KG1 (cell line): ENCODE results near the gene STRIP1.

Experiments
- DNase-seq: peaks from one replicate; lab custom pipeline; 2025; lab: John Stamatoyannopoulos, UW

Gene STRIP1

DNA sequence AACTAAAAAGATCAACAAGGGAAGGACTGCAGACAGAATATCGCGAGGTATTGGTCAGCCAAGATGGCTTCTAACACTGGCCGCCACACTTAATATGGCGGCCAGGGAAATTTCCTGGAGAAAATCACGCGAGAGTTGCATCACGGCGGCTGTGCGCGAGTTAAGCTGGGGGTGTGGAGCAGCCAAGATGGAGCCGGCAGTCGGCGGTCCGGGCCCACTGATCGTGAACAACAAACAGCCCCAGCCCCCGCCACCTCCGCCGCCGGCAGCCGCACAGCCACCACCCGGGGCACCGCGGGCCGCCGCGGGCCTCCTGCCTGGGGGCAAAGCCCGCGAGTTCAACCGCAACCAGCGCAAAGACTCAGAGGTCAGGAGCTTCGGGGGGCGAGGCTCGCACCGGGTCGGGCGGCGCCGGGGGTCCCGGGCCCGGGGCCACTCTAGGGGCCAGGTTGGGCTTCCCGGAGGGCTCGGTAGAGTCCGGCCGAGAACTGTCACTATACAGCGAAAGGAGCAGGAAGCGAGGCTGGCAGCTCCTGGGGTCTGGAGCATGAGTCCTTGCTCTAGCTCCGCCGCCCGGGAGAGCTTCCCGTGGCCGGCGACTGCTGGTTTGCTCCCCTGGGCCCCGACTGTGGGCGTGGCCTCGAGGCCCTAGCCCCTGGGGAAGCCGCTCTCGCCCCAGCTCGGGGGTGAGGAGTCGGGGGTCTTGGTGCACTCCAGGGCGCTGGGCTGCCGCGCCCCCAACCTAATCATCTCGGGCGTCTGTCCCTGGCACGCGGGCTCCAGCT lies at the start of gene STRIP1:
Gene STRIP1, plus strand, starts transcription at position 174 of the 785 bp plus-strand sequence. Its CDS starts 14 bp downstream, at position 188.
- DNase-seq, result peak; percentile 91

DNA sequence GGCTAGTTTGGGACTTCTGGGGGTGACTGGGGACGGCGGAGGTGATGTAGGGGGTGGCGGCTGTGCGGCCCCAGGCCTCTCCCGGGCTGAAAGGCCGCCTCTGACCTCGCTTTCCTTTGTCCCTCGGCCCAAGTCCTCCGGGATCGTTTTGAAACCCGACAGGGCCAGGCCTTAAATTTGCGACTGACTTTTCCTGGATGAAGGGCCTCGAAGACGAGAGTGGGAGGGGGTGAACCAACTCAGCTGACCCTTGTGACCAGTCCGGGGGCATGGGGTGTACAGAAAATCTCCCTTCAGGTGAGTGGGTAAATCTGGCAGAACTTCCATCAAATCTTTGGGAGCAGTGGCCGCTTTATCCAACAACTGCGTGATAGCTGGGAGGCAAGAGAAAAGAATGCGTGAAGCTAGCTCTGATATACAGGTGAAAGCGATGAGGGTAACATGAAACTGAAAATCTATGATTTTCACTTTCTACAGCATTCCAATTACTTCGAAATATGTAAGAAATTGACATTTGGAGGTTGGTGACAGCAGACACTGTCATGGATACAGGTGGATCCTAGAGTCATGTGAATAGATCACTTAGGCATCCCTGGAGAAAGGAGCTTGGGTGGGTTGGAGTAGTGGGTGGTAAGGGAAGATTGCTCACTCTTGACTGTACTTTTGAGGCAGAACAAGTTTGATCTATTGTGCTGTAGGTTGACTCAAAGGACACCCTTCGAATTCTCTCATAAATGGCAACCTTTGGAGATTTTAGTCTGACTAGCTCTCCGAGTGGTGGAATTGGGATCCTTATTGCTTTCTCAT lies 49.0 kb upstream of the STRIP1 start:
- no peak for DNase-seq

- DNase-seq, result no peak
These were observed 48.4 kb upstream of the STRIP1 start for GRCh38 chr1:109986054-109986444.

DNA sequence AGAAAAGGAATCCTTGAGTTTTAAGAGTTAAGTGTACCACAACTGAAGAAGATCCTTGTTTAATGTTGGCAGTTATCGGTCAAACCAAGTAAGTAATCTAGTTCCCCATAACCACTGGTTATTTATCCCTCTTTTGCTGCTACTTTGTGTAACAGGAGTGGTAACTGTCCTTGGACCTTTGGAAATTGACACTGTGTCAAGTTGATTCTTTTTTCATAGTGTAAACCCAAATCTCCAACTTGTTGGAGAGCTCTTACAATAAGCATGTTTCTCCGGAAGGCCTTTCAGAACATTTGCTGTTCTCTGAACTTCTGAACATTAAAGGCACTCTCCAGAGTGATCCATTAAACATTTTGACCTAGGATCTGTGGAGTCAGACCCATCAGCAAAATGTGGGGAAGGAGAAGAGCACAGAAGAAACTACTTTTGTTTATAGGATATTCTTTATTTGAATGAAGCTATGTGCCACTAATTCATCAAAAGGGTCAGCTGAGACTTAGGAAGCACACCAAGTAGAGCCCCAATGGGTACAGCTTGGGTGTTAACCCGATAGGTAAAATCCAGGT lies 46.0 kb upstream of the STRIP1 start:
- no peak for DNase-seq

- no peak for DNase-seq
These were observed 44.7 kb upstream of the STRIP1 start for GRCh38 chr1:109989506-109990301.

GRCh38 chr1:109990302-109990653 lies 44.1 kb upstream of the STRIP1 start:
- DNase-seq, result no peak

DNA sequence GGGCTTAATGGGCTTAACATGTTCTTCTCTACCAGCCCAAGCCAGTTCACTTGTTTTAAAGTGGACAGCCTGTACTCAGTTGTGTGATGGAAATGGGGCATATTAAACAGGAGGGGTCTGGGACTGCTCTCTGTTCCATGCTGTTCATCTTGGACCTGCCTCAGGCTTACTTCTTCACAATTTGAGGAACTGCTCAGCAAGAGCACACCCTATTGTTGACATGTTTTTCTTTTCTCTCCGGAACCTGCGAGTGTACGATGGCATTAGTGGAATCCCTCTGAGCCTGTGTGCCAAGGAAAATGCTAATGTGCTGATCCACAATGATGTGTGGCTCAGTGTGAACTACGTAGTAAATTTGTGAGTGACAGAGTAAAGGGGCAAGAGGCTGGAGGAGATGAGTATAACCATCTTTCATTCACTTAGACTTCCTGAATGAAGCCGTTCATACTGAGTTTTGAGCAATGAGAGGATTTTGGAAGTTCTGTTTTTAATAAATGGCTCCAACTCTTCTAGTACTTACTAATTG lies 43.0 kb upstream of the STRIP1 start:
- DNase-seq, result no peak

GRCh38 chr1:109993885-109994284 lies 40.5 kb upstream of the STRIP1 start:
- no peak for DNase-seq

DNA sequence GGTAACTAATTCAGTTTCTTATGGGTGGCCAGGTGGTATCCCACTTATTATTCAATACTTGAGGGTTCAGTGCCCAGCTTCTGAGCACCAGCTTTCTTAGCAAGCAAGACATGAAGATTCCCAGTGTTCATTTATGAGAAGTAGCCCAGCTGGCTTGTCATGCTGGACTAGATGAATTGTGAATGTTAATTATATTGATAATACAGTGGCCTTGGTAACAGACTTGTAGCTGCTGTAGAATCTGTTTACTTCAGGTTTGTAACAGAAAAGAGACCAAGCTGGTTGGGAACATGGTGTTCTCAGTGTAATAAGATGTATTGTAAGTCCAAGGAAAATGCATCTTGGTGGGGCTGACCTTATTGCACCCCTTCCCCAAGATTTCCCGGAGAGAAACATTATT lies 39.8 kb upstream of the STRIP1 start:
- DNase-seq, result no peak

DNA sequence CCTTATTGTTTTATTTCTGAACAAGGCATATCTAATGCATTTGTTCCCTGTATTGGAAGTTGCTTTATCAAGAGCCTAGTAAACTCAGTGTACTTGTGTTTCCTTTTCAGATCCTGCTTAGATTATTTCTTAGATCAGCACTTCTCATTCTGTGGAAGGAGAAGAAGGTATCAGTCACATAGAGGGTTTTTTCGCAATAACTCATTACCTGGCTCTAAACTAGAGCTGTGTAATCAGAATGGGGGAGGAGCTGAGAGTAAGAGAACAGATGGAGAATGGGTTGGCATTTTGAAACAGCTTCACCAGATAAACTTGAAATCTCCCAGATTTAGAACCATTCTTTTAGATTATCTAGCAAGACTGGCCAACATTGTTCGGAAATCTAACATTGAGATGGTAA lies 38.9 kb upstream of the STRIP1 start:
- no peak for DNase-seq

DNA sequence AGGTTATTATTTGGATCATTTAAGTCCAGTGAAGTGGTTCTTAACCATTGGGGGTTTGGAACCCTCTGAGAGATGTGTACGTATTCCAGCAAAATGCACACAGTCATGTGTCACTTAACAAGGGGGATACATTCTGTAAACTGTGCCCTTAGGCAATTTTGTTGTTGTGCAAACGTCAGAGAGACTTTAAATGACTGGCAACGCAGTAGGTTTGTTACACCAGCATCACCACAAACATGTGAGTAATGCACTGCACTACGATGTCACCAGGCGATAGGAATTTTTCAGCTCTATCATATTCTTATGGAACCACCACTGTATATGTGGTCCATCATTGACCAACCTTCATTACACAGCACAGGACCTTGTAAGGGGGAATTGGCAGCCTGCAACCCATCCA lies 37.9 kb upstream of the STRIP1 start:
- no peak for DNase-seq

GRCh38 chr1:109997204-109997866 lies 37.1 kb upstream of the STRIP1 start:
- no peak for DNase-seq

DNA sequence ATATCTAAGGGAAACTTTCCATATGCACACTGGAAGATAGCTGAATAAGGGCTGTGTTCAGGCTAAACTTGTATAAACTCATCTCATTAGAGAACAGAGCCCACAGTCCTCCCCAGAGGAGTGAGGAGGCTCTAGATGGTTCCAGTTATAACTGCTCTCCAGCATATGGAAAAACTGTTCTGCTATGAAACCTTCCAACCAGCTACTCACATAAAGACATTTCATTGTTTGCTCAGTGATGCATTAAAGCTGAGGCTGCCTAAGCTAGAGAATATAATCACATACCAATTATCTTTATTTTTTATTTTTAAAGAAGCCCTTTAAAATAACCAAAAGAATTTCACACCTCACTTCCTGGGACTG lies 36.6 kb upstream of the STRIP1 start:
- no peak for DNase-seq

GRCh38 chr1:110002695-110003094 lies 31.7 kb upstream of the STRIP1 start:
- DNase-seq, result no peak

GRCh38 chr1:110003747-110004428 lies 30.5 kb upstream of the STRIP1 start:
- peak; percentile 12 for DNase-seq

GRCh38 chr1:110004583-110004982 lies 29.8 kb upstream of the STRIP1 start:
- DNase-seq, result no peak

DNA sequence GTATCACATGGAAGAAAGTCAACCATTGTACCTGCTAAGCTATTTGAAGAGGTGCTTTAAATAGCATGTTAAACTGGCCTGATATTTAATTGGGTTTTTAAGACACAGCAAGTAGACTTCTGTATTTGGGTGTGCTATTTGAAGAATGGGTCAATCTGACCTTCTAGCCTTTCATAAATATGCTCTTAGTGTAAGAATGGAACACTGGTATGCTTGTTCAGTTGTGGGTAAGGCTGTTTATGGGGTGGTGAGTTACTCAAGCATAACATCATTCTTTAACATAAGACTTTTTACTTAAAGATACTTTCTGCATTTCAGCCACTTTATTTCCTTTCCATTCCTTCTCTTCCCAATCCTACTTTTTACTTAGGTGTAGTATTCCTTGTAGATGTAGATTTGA lies 28.5 kb upstream of the STRIP1 start:
- no peak for DNase-seq

- DNase-seq, result no peak
These were observed 27.9 kb upstream of the STRIP1 start for GRCh38 chr1:110006516-110006915.

DNA sequence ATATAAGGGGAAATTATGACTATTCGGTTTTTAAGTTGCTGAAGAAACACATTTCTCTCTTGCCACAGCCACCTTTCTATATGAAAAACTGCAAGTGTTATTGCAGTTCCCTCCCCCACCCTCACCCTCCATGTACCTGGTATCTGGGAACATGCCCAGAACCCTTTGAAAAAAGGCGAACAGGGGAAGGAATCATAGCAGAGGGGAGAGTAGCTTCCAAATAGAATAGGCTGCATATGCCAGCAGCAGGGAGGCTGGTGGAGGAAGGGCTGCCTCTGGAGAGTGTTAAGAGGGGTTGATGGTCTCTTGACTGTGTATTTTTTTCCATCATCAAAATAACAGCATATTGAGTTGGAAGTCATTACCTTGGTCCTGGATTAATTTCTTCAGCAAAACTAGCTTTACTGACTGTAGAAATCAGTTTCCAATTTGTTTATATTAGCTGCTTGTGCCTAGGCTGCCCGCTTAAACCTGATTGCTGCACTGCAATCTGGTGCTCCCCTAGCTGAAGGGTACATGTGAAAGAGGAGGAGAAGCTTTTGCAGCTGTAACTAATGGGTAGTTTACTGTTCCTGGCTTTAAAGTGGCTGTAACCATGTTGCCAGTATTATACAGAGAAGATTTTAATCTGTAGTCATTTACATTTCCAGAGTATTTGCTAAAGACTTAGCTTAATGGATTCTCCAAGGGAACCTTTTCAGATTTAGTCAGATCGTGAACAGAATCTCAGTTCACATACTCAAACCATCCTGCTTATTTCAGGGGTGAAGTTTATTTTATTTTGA lies 27.2 kb upstream of the STRIP1 start:
- no peak for DNase-seq

DNA sequence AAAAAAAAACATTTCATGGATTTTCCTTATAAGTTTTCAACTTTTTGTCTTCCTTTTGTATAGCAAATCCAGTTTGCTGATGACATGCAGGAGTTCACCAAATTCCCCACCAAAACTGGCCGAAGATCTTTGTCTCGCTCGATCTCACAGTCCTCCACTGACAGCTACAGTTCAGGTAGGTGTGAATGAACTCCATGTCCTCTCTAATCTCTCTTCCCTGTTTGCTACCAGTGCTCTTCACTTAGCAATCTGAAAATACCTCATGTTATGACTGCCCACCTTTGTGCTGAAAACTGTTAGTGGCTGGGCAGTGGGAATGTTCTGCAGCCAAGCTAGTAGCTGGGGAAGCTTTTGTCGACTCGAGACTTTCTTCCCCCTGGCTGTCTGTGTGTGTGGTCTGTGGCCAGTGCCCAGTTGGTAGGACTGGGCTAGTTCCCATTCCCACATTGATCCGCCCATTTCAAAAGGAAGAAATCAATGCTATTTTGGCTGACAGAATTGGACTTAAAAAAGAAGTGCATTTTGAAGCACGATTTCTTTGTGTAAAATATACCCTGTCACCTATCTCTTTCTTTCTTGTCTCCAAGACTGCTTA lies 25.4 kb upstream of the STRIP1 start:
- DNase-seq, result no peak
